OCI-LY7 (cell line): ENCODE measurements around the gene VASH2. TPM values are rescaled to one million over a fixed set of nuclear protein-coding genes. Genes with fewer than 3 reads are reported as not detected.

Source experiments
- BruUV-seq: library from RNA; stranded (reverse); fragments of 400-500 nt; replicated peaks from 2 replicates; lab custom pipeline; 2021; lab: Mats Ljungman, UMichigan
- CTCF ChIA-PET: fragments of 300-600 bp; sonication (Branson Sonifier 250); formaldehyde crosslinking; loops from one replicate; lab custom pipeline; 2022; ENCODE audit warnings: antibody characterized with exemption; ENCODE audit not compliant: unreplicated experiment; lab: Charles Lee
- POLR2A ChIA-PET: fragments of 300-600 bp; sonication (Branson Sonifier 250); formaldehyde crosslinking; loops from one replicate; lab custom pipeline; 2022; ENCODE audit warnings: antibody characterized with exemption; lab: Charles Lee
- DNase-seq: peaks from one replicate; pipeline ENCODE4 v3.0.0-alpha.2; 2015; ENCODE audit warnings: low spot score
- H2AFZ ChIP-seq: fragments of 200-600 bp; sonication (generic), shearing (Covaris generic); 2 replicates; pipeline ENCODE4 v1.6.1; 2014; ENCODE audit warnings: mild to moderate bottlenecking, antibody characterized with exemption, low read length, moderate library complexity
- H3K27ac ChIP-seq: fragments of 200-600 bp; sonication (generic); 2 replicates; pipeline ENCODE4 v1.5.1; 2014; ENCODE audit warnings: mixed run types, low read depth, mild to moderate bottlenecking, moderate library complexity, low read length, inconsistent platforms; ENCODE audit not compliant: poor library complexity, severe bottlenecking
- H3K36me3 ChIP-seq: fragments of 200-600 bp; sonication (generic); 2 replicates; pipeline ENCODE4 v1.6.1; 2014; ENCODE audit warnings: mild to moderate bottlenecking, antibody characterized with exemption, low read length, moderate library complexity, mixed read lengths; ENCODE audit not compliant: insufficient read depth
- H3K4me1 ChIP-seq: fragments of 200-600 bp; sonication (generic); 2 replicates; pipeline ENCODE4 v1.5.1; 2014; ENCODE audit warnings: mild to moderate bottlenecking, low read length; ENCODE audit not compliant: insufficient read depth, poor library complexity, severe bottlenecking
- H3K4me2 ChIP-seq: fragments of 200-600 bp; sonication (generic); 2 replicates; pipeline ENCODE4 v1.6.1; 2014; ENCODE audit warnings: mild to moderate bottlenecking, low read length
- H3K4me3 ChIP-seq: fragments of 200-600 bp; sonication (generic); 2 replicates; pipeline ENCODE4 v1.5.1; 2014; ENCODE audit warnings: mild to moderate bottlenecking, low read depth, low read length; ENCODE audit not compliant: poor library complexity, severe bottlenecking
- H3K79me2 ChIP-seq: fragments of 200-600 bp; sonication (generic); 2 replicates; pipeline ENCODE4 v1.6.1; 2016; ENCODE audit warnings: low read depth, mild to moderate bottlenecking, low read length, moderate library complexity, mixed read lengths; ENCODE audit not compliant: insufficient read depth
- H3K9me2 ChIP-seq: fragments of 200-600 bp; sonication (generic); 2 replicates; pipeline ENCODE4 v1.6.1; 2016; ENCODE audit warnings: mild to moderate bottlenecking, low read length, mixed read lengths; ENCODE audit not compliant: insufficient read depth
- H3K9me3 ChIP-seq: fragments of 200-600 bp; sonication (generic); 2 replicates; pipeline ENCODE4 v1.6.1; 2014; ENCODE audit warnings: mild to moderate bottlenecking, mixed run types, low read length, mixed read lengths
- H4K20me1 ChIP-seq: fragments of 200-600 bp; sonication (generic); 2 replicates; pipeline ENCODE4 v1.6.1; 2014; ENCODE audit warnings: mild to moderate bottlenecking, antibody characterized with exemption, low read length, moderate library complexity, mixed read lengths; ENCODE audit not compliant: insufficient read depth
- CTCF ChIP-seq: fragments of 200-600 bp; sonication (generic); conservative IDR thresholded peaks from 2 replicates; pipeline ENCODE4 v1.5.1; 2014; ENCODE audit warnings: mild to moderate bottlenecking, antibody characterized with exemption, low read length, moderate library complexity, mixed read lengths
- EZH2phosphoT487 ChIP-seq: fragments of 200-600 bp; sonication (generic); IDR thresholded peaks from 2 replicates; pipeline ENCODE4 v1.6.1; 2018; ENCODE audit warnings: low read depth, borderline replicate concordance, mild to moderate bottlenecking, mixed run types, antibody characterized with exemption, low read length, moderate library complexity, mixed read lengths
- intact Hi-C: fragments of 100-400 bp; cut with micrococcal nuclease; formaldehyde crosslinking; loops from one replicate; pipeline ENCODE4 v1.10.0; 2022; ENCODE audit not compliant: unreplicated experiment
- total RNA-seq, 2 experiments: library from RNA; depleted of rRNA in 1 of 2; stranded (reverse); fragments of >200 nt in 1 of 2; shearing (Covaris generic) in 1 of 2; gene quantifications; 2 replicates each; pipeline ENCODE4 v1.2.3, GENCODE V29; 2014 to 2022

The VASH2 gene
- total RNA-seq, 2 experiments from 2014 or later, result 7.3 to 7.4 TPM

- no peak overlapping the region for H3K4me3 ChIP-seq
- no peaks in the 10 kb centered on the region for H3K9me3 ChIP-seq
- no peak overlapping the region for H3K27ac ChIP-seq
- POLR2A ChIA-PET, result interaction anchor here (0.7 to 2.1 kb wide), 5 partner anchors 9 to 537 kb away, joined by 3 to 7 read pairs (median 4); partner anchors contain the start of genes NSL1 and TATDN3
- no peak overlapping the region for H3K4me2 ChIP-seq
- H4K20me1 ChIP-seq, result no peaks in the 10 kb centered on the region
- no peaks in the 10 kb centered on the region for H3K79me2 ChIP-seq
- no peak for TF ChIP-seq CTCF
- no peak for TF ChIP-seq EZH2phosphoT487
- H3K4me1 ChIP-seq, result no peaks in the 10 kb centered on the region
- H2AFZ ChIP-seq, result no peak overlapping the region
- no peak for DNase-seq
- CTCF ChIA-PET, result interaction anchor here (0.9 kb wide), 1 partner anchor 27 kb away, joined by 3 read pairs; no protein-coding TSS in a partner anchor
- no peaks in the 10 kb centered on the region for H3K9me2 ChIP-seq
- no TSS peak for BruUV-seq
- intact Hi-C loops, result loop anchor here (1.0 to 5.0 kb wide), 6 partner anchors 78 to 518 kb away; partner anchors contain the start of genes NSL1 and TATDN3
- H3K36me3 ChIP-seq, result peaks cover 60% of the 10 kb centered on the region
These were observed 44.6 kb downstream of the VASH2 start for GRCh38 chr1:212994926-212995325.

GRCh38 chr1:213003256-213003655 lies 52.9 kb downstream of the VASH2 start:
- no peaks in the 10 kb centered on the region for H3K9me3 ChIP-seq
- H4K20me1 ChIP-seq, result no peaks in the 10 kb centered on the region
- TF ChIP-seq CTCF (no peak), EZH2phosphoT487 (no peak)
- no peaks in the 10 kb centered on the region for H3K79me2 ChIP-seq
- ChIA-PET POLR2A (interaction anchor here (0.6 to 3.9 kb wide), 8 partner anchors 10 to 885 kb away, joined by 3 to 15 read pairs (median 4); no protein-coding TSS in a partner anchor), CTCF (no interaction called here)
- no peak overlapping the region for H3K4me3 ChIP-seq
- H3K4me1 ChIP-seq, result no peaks in the 10 kb centered on the region
- no peak for DNase-seq
- H3K36me3 ChIP-seq, result peaks cover 63% of the 10 kb centered on the region
- BruUV-seq, result no TSS peak
- H3K9me2 ChIP-seq, result no peaks in the 10 kb centered on the region
- H2AFZ ChIP-seq, result no peak overlapping the region
- intact Hi-C loops, result no loop called here
- H3K27ac ChIP-seq, result no peak overlapping the region
- no peak overlapping the region for H3K4me2 ChIP-seq

DNA sequence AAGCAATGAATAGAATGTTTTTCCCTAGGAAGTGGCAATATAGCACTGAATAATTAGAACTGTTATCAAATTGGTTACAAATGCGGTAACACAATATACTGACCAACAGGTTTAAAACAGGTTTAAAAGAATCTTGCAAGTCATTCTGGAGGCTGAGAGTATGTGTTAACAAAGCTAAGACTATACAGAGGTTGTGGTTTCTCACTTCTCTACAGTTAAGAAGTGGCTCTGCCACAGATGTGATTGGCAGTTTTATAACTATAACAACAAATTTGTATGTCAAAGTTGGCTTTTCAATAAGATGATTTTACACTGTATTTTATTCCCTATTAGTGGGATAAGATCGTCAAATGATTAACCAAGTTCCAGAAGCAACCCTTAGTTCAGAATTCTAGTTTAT lies 58.2 kb downstream of the VASH2 start:
- no peak for TF ChIP-seq EZH2phosphoT487
- no peak for TF ChIP-seq CTCF
- Histone ChIP-seq H4K20me1 (no peaks in the 10 kb centered on the region), H3K4me1 (peaks cover 7% of the 10 kb centered on the region), H2AFZ (no peak overlapping the region), H3K79me2 (peaks cover 9% of the 10 kb centered on the region; the same call in 1 of the 2 replicates), H3K9me3 (no peaks in the 10 kb centered on the region), H3K9me2 (no peaks in the 10 kb centered on the region), H3K27ac (no peak overlapping the region), H3K4me3 (no peak overlapping the region), H3K36me3 (peaks cover 85% of the 10 kb centered on the region), H3K4me2 (no peak overlapping the region)
- ChIA-PET CTCF (no interaction called here), POLR2A (no interaction called here)
- intact Hi-C loops, result no loop called here
- no peak for DNase-seq
- no TSS peak for BruUV-seq
